NB4 (cell line): Measurements from ENCODE around the gene UNC5A.

Source experiments
- CTCF ChIP-seq: IDR thresholded peaks from one replicate; pipeline ENCODE4 v1.5.1; 2012; ENCODE audit warnings: low read depth, low read length
- MYC ChIP-seq: IDR thresholded peaks from 2 replicates; pipeline ENCODE4 v1.6.1; 2011; ENCODE audit warnings: low read depth, low read length
- POLR2A ChIP-seq: IDR thresholded peaks from 2 replicates; pipeline ENCODE4 v1.6.1; 2011; ENCODE audit warnings: mild to moderate bottlenecking; ENCODE audit not compliant: insufficient read length; ENCODE audit errors: extremely low read depth

- TF ChIP-seq MYC (no peak), CTCF (no peak), POLR2A (no peak)
These were observed 38.3 kb downstream of the UNC5A start for GRCh38 chr5:176848651-176849050.
